Gastroesophageal sphincter (tissue), 3 donors: ENCODE results near the gene S1PR5.

Experiments
- CTCF ChIP-seq, 4 experiments: fragments of 200-600 bp in 2 of 4; fragments of 450-650 bp in 2 of 4; sonication (generic) in 1 of 4; IDR thresholded peaks; one replicate each; pipeline ENCODE4 v1.5.1; 2017 to 2019; ENCODE audit warnings: antibody characterized with exemption in 4 of 4, mild to moderate bottlenecking in 2 of 4, moderate library complexity in 2 of 4
- EP300 ChIP-seq: sonication (generic); formaldehyde crosslinking; IDR thresholded peaks from one replicate; pipeline ENCODE4 v1.6.1; 2017; ENCODE audit warnings: antibody characterized with exemption, mild to moderate bottlenecking
- POLR2A ChIP-seq, 2 donors: fragments of 450-650 bp; IDR thresholded peaks; one replicate each; pipeline ENCODE4 v1.6.1; 2017; ENCODE audit warnings: antibody characterized with exemption in 2 of 2, mild to moderate bottlenecking in 2 of 2, moderate library complexity in 1 of 2

DNA sequence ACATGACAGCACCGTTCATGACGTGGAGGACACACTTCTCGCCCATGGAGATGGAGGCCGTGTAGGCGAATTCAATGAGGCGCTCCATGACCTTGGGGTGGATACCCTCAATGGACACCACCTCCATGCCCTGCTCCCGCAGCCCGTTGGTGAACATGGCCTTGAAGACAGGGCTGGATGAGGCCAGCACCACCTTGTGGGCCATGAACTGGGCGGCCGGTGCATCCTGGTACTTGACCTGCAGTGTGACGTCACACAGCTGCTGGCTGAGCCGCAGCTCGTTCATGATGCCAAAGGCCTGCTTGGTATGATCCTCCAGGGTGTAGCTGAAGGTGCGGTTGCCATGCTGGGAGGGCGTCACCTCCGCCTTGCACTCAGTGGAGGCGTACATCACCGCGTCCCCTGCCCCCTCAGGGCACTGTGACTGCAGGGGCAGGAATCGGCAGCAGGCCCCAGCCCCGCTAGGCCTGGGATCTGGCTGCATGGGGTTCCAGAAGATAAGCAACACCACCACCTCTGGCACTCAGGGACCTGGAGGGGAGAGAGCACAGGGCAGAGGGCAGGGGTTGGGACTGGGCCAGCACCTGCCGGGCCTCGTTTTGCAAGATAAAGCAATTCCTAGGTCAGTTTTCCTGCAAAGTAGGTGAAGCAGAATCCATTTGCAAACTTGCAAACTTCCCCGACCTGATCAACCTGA, 17.5 kb downstream of the S1PR5 start:
- TF ChIP-seq CTCF (IDR thresholded peaks at IDR 0.05) (no peak), EP300 (no peak), POLR2A (IDR thresholded peaks at IDR 0.05) (no peak)
